Fibroblast of villous mesenchyme (primary cell): ENCODE data around the gene ATXN2L. TPM values are rescaled to one million over a fixed set of nuclear protein-coding genes. Genes with fewer than 3 reads are reported as not detected.

ENCODE experiments used
- DNase-seq: peaks from one replicate; pipeline ENCODE4 v3.0.0-alpha.2; 2010; ENCODE audit warnings: low read depth
- H3K4me3 ChIP-seq: 2 replicates; pipeline ENCODE4 v1.5.1; 2011; ENCODE audit warnings: low read depth, mild to moderate bottlenecking, low read length
- total RNA-seq: library from RNA; depleted of rRNA; stranded (reverse); fragments of >200 nt; gene quantifications from 2 replicates; pipeline ENCODE4 v1.2.3, GENCODE V29; 2012
- TF ChIP-seq, protein P1 (sequence below): IDR thresholded peaks from 2 replicates; pipeline ENCODE4 v1.5.1; 2012; ENCODE audit warnings: low read depth, mild to moderate bottlenecking, low read length; ENCODE audit not compliant: insufficient read depth

Gene ATXN2L
- total RNA-seq, 1 donor: 51.4 TPM

DNA sequence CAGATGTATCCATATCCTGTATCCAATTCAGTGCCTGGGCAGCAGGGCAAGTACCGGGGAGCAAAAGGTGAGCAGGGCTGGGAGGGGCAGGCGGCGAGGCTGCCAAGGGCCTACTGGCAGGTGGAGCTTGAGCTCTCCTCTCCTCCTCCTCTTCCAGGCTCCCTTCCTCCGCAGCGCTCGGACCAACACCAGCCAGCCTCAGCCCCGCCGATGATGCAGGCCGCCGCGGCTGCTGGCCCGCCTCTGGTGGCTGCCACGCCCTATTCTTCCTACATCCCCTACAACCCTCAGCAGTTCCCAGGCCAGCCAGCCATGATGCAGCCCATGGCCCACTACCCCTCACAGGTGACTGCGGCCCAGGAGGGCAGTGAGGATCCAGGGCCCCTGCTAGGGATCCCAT is 11.6 kb downstream of the ATXN2L start:
- DNase-seq: no peak
- no peak overlapping the region for H3K4me3 ChIP-seq
- TF ChIP-seq, protein P1, sequence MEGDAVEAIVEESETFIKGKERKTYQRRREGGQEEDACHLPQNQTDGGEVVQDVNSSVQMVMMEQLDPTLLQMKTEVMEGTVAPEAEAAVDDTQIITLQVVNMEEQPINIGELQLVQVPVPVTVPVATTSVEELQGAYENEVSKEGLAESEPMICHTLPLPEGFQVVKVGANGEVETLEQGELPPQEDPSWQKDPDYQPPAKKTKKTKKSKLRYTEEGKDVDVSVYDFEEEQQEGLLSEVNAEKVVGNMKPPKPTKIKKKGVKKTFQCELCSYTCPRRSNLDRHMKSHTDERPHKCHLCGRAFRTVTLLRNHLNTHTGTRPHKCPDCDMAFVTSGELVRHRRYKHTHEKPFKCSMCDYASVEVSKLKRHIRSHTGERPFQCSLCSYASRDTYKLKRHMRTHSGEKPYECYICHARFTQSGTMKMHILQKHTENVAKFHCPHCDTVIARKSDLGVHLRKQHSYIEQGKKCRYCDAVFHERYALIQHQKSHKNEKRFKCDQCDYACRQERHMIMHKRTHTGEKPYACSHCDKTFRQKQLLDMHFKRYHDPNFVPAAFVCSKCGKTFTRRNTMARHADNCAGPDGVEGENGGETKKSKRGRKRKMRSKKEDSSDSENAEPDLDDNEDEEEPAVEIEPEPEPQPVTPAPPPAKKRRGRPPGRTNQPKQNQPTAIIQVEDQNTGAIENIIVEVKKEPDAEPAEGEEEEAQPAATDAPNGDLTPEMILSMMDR: no peak

GRCh38 chr16:28834873-28835863 is 12.4 kb downstream of the ATXN2L start:
- no peak for DNase-seq
- no peak overlapping the region for H3K4me3 ChIP-seq
- TF ChIP-seq, protein P1: no peak

DNA sequence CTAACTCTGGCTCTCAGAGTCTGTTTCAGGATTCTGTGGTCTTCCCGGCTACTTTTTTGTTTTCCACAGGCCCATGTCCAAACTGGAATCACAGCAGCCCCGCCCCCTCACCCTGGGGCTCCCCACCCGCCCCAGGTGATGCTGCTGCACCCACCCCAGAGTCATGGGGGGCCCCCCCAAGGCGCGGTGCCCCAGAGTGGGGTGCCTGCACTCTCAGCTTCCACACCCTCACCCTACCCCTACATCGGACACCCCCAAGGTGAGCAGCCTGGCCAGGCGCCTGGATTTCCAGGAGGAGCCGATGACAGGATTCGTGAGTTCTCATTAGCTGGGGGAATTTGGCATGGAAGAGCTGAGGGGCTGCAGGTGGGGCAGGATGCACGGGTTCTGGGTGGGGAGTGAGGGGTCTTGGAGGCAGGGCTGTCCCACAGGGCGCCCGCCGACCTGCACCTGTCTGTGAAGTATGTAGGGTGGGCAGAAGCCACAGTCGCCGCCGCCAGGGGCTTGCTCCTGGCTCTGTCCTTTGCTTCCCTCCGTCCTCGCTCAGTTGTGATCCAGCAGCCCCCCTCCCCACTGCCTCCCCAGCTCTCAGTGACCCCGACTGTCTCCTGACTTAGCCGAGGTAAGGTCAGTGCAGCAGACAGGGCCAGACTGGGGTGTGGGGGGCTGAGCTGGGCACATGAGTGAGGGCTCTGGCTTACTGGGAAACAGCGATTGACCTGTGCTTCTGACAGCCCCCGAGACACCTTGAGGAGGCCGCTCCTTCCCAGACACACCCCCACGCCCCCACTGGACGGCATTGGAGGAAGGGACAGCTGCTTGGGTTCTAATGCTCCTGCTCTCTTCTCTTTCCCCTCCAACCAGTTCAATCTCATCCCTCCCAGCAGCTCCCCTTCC is 13.3 kb downstream of the ATXN2L start:
- no peak for DNase-seq
- no peak overlapping the region for H3K4me3 ChIP-seq
- TF ChIP-seq, protein P1: no peak

DNA sequence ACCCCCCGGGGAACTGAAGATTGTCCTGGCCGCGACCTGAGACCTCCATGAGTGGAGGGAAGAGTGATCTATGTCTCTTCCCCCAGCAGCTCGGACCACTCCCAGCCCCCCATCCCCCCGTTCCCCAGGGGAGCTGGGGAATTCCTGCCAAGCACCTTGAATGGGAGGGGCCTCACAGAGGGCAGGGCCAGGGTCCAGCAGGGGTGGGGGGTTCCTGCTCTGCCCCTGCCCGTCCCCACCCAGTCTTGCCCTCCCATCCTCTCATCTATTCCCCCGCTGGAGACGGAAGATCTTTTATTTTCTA is 13.9 kb downstream of the ATXN2L start:
- no peak overlapping the region for H3K4me3 ChIP-seq
- no peak for DNase-seq
- TF ChIP-seq, protein P1: no peak

DNA sequence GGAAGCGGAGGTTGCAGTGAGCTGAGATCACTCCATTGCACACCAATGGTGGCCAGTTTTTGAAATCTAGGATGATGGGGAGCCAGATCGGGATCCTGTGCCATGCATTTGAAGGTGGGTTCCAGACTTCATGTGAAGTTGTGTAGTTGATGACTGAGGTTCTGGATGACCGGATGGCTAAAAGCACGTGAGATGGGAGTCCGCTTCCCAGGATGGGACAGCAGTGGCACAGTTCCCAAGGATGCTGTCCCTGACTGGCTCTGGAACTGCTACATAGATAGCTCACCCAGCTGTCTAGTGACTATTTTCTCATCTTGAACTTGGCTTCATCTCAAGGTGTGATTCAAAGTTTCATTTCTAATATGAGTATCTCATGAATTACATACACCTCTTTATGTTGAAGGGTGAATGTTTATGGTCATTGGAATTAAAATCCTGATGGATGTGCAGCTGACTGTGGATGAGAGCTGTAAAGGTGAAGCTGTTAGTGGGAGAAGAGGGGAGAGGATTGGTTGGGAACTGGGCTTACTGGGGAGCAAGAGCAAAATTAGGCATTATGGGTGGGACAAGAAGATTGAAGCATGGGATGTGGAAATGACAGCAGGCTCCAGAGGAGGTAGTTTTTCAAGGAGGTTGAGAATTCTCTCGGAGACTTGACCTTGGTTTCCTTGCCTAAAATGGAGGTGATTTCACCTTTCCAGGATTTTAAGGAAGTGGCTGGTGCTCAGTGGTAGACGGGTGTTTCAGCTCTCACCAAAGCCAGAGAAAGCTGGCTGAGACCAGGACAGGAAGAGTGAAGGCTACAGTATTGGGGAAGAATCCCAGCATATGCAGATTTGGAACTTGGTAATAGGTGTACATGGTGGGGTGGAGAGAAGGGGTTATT is 15.1 kb downstream of the ATXN2L start:
- H3K4me3 ChIP-seq: no peak overlapping the region
- DNase-seq: no peak
- TF ChIP-seq, protein P1: no peak

GRCh38 chr16:28838558-28838918 is 15.7 kb downstream of the ATXN2L start:
- no peak for DNase-seq
- TF ChIP-seq, protein P1: no peak
- H3K4me3 ChIP-seq: no peak overlapping the region
